ENCODE measurements around the gene CCDC158. TPM values are rescaled to one million over a fixed set of nuclear protein-coding genes. Genes with fewer than 3 reads are reported as not detected.

CCDC158 gene
- total RNA-seq, result not detected in 2 replicates
- 0.06 TPM in 1 of 2 replicates, not detected in the other for polyA plus RNA-seq

DNA sequence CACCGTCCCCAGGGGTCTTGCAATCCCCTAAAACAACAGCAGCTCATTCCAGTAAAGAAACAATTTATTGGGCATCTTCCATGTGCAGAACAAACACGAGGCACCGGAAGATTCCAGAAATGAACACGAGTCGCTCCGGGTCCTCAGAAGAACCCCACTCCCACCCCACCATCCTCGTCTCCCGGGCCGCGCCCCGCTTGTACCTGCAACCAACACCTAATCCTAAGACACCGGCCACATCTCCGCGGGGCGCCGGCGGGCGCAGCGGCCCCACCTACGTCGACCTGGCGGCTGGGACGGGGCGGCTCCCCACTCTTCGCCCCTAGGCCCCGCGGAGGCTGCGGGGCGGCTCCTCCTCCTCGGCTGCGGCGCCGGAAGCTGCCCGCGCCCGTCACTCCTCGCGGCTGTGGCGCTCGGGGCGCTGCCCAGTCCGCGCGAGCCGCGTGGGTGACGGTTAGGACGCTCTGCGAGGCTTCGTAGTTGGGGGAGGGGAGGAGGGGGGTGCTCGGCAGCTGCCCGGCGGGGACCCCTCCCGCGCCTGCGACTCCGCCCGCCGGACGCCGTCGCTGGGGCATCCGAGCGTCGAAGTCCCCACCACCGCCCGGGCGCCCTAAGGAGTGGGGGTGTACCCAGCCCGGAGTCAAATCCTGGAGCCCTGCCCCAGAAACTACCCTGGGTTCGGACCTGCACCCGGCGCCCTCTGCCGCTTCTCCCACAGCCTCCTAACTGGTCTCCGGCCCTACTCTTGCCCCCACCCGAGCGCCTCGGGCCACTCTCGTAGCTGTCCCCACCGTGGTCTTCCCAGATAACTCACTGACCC lies at the start of gene CCDC158:
TSS of gene CCDC158 (minus strand) at position 380 of the 820 bp plus-strand sequence. CDS start 17,934 bp downstream, outside the sequence.
- peak in 1 of 2 donors; percentile 49 for DNase-seq (ENCODE audit: low read depth in 1 of 2, low spot score in 1 of 2)
- H3K27ac ChIP-seq, result no peak within 1 kb of the TSS

DNA sequence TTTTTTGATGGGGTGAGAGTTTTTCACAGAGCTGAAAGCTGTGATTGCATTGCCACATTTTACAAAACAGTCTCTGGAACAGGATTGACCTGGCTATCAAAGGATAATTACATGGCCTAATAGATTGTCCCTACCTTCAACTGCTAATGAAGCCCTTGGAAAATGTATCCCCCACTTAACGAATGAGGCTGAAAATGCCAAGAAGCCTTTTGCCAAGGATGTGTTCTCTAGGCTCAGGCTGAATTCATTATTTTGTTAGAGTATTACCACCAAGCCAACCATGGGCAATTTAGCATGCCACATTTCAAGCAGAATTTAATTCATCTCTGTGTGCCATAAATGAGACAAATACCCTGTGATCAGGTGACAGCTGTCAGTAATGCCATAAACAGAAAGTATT lies 49.6 kb upstream of the CCDC158 start:
- no peaks in the 10 kb centered on the region for H3K27me3 ChIP-seq
- no peaks in the 10 kb centered on the region for H3K36me3 ChIP-seq
- no peak for TF ChIP-seq CTCF (IDR thresholded peaks at IDR 0.05; ENCODE audit: low read depth, low read length)
- no peak overlapping the region for H3K4me3 ChIP-seq
- DNase-seq (ENCODE audit: low read depth in 1 of 2, low spot score in 1 of 2), result no peak
- H3K27ac ChIP-seq, result no peak overlapping the region
- no peaks in the 10 kb centered on the region for H3K4me1 ChIP-seq (ENCODE audit: low read depth)
- H3K9me3 ChIP-seq (ENCODE audit: low read depth), result no peaks in the 10 kb centered on the region

More for the DNA sequence above, at the start of gene CCDC158:
- TF ChIP-seq CTCF (IDR thresholded peaks at IDR 0.05; ENCODE audit: low read depth, low read length), result no peak
- Histone ChIP-seq H3K36me3 (no peaks in the 10 kb centered on the region), H3K4me3 (no peak within 1 kb of the TSS), H3K9me3 (ENCODE audit: low read depth) (no peaks in the 10 kb centered on the region), H3K27me3 (no peaks in the 10 kb centered on the region), H3K4me1 (ENCODE audit: low read depth) (peaks cover 7% of the 10 kb centered on the region)

DNA sequence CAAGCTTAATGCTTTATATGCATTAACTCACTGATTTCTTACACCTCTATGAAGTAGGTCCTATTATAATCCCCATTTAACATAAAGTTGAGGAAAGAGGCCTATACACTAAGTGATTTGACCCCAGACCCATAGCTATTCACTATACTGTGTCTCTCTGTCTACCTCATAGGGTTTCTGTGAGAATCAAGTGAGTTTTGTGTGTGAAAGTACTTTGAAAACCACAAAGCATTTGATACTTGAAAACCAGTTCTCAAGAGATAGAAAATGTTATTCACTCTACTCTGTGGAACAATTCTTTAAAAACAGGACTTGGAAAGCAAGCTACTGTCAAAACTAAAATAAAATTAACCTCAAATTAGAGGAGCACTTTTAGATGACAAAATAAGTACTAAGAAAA lies 49.1 kb upstream of the CCDC158 start:
- no peak overlapping the region for H3K4me3 ChIP-seq
- no peaks in the 10 kb centered on the region for H3K4me1 ChIP-seq (ENCODE audit: low read depth)
- H3K27ac ChIP-seq, result no peak overlapping the region
- no peak for TF ChIP-seq CTCF (IDR thresholded peaks at IDR 0.05; ENCODE audit: low read depth, low read length)
- DNase-seq (ENCODE audit: low read depth in 1 of 2, low spot score in 1 of 2), result no peak
- H3K36me3 ChIP-seq, result no peaks in the 10 kb centered on the region
- H3K27me3 ChIP-seq, result no peaks in the 10 kb centered on the region
- H3K9me3 ChIP-seq (ENCODE audit: low read depth), result no peaks in the 10 kb centered on the region

GRCh38 chr4:76463568-76463967 lies 42.6 kb upstream of the CCDC158 start:
- Histone ChIP-seq H3K27me3 (no peaks in the 10 kb centered on the region), H3K9me3 (ENCODE audit: low read depth) (no peaks in the 10 kb centered on the region), H3K27ac (no peak overlapping the region), H3K4me3 (no peak overlapping the region), H3K36me3 (no peaks in the 10 kb centered on the region), H3K4me1 (ENCODE audit: low read depth) (peaks cover 11% of the 10 kb centered on the region)
- TF ChIP-seq CTCF (IDR thresholded peaks at IDR 0.05; ENCODE audit: low read depth, low read length), result no peak
- no peak for DNase-seq (ENCODE audit: low read depth in 1 of 2, low spot score in 1 of 2)

- no peak for TF ChIP-seq CTCF (IDR thresholded peaks at IDR 0.05; ENCODE audit: low read depth, low read length)
- Histone ChIP-seq H3K4me1 (ENCODE audit: low read depth) (peaks cover 11% of the 10 kb centered on the region), H3K27me3 (no peaks in the 10 kb centered on the region), H3K27ac (peak overlapping the region; percentile 20), H3K9me3 (ENCODE audit: low read depth) (no peaks in the 10 kb centered on the region), H3K4me3 (no peak overlapping the region), H3K36me3 (no peaks in the 10 kb centered on the region)
- peak; percentile 32 to 91 for DNase-seq (ENCODE audit: low read depth in 1 of 2, low spot score in 1 of 2)
Measured at GRCh38 chr4:76459291-76459723, 38.4 kb upstream of the CCDC158 start.

Data from cardiac muscle cell (in vitro differentiated cells and primary cell).